GM21447 (cell line): ENCODE results near the gene SLC6A17.

ENCODE experiments used
- ATAC-seq: cut with Tn5 transposase; IDR thresholded peaks from one replicate; pipeline ENCODE4 v1.9.1; 2021; ENCODE audit not compliant: unreplicated experiment

SLC6A17 gene

GRCh38 chr1:110218137-110218536, 67.8 kb downstream of the SLC6A17 start:
- no peak for ATAC-seq

GRCh38 chr1:110218739-110219138, 68.4 kb downstream of the SLC6A17 start:
- no peak for ATAC-seq

GRCh38 chr1:110220324-110220723, 70.0 kb downstream of the SLC6A17 start:
- ATAC-seq = no peak

GRCh38 chr1:110221119-110221518, 70.8 kb downstream of the SLC6A17 start:
- ATAC-seq = no peak

GRCh38 chr1:110223127-110223526, 72.8 kb downstream of the SLC6A17 start:
- ATAC-seq = no peak

- ATAC-seq = no peak
Observed at GRCh38 chr1:110223581-110223980, 73.3 kb downstream of the SLC6A17 start.

GRCh38 chr1:110224240-110224995, 74.1 kb downstream of the SLC6A17 start:
- ATAC-seq = no peak

GRCh38 chr1:110225212-110225611, 74.9 kb downstream of the SLC6A17 start:
- ATAC-seq = no peak

- ATAC-seq = no peak
Observed at GRCh38 chr1:110225756-110226404, 75.6 kb downstream of the SLC6A17 start.

GRCh38 chr1:110227774-110228173, 77.5 kb downstream of the SLC6A17 start:
- no peak for ATAC-seq

- ATAC-seq = no peak
Observed at GRCh38 chr1:110228381-110228780, 78.1 kb downstream of the SLC6A17 start.

- no peak for ATAC-seq
Observed at GRCh38 chr1:110228869-110229268, 78.6 kb downstream of the SLC6A17 start.

GRCh38 chr1:110229348-110230001, 79.2 kb downstream of the SLC6A17 start:
- no peak for ATAC-seq

GRCh38 chr1:110230381-110231199, 80.3 kb downstream of the SLC6A17 start:
- ATAC-seq = no peak

- no peak for ATAC-seq
Observed at GRCh38 chr1:110233861-110234260, 83.6 kb downstream of the SLC6A17 start.

- ATAC-seq = no peak
Observed at GRCh38 chr1:110234691-110235090, 84.4 kb downstream of the SLC6A17 start.

- no peak for ATAC-seq
Observed at GRCh38 chr1:110235181-110235833, 85.0 kb downstream of the SLC6A17 start.

- no peak for ATAC-seq
Observed at GRCh38 chr1:110235834-110236682, 85.8 kb downstream of the SLC6A17 start.

- peak; percentile 47 for ATAC-seq
Observed at GRCh38 chr1:110237386-110238152, 87.3 kb downstream of the SLC6A17 start.
